RKO (cell line): Measurements from ENCODE around the gene CUX1.

Experiments
- DNase-seq: peaks from one replicate; pipeline ENCODE4 v3.0.0-alpha.2; 2016; ENCODE audit warnings: low spot score

The CUX1 gene

GRCh38 chr7:101893341-101894082, 76.1 kb downstream of the CUX1 start:
- no peak for DNase-seq

- no peak for DNase-seq
These were observed 78.9 kb downstream of the CUX1 start for GRCh38 chr7:101896316-101896715.

- DNase-seq, result no peak
These were observed 79.5 kb downstream of the CUX1 start for GRCh38 chr7:101896941-101897340.

GRCh38 chr7:101898106-101898505, 80.7 kb downstream of the CUX1 start:
- no peak for DNase-seq

- DNase-seq, result no peak
These were observed 82.2 kb downstream of the CUX1 start for GRCh38 chr7:101899616-101900015.

GRCh38 chr7:101900103-101900502, 82.7 kb downstream of the CUX1 start:
- no peak for DNase-seq

- no peak for DNase-seq
These were observed 84.5 kb downstream of the CUX1 start for GRCh38 chr7:101901661-101902491.

- no peak for DNase-seq
These were observed 85.5 kb downstream of the CUX1 start for GRCh38 chr7:101902680-101903514.

- no peak for DNase-seq
These were observed 86.1 kb downstream of the CUX1 start for GRCh38 chr7:101903515-101903868.

GRCh38 chr7:101904019-101904418, 86.6 kb downstream of the CUX1 start:
- no peak for DNase-seq

- DNase-seq, result no peak
These were observed 87.9 kb downstream of the CUX1 start for GRCh38 chr7:101905203-101905865.

GRCh38 chr7:101906291-101907240, 89.1 kb downstream of the CUX1 start:
- DNase-seq, result no peak

GRCh38 chr7:101910991-101911799, 93.8 kb downstream of the CUX1 start:
- no peak for DNase-seq

- DNase-seq, result no peak
These were observed 94.6 kb downstream of the CUX1 start for GRCh38 chr7:101911800-101912715.

- DNase-seq, result no peak
These were observed 95.3 kb downstream of the CUX1 start for GRCh38 chr7:101912716-101913110.

GRCh38 chr7:101913247-101913721, 95.9 kb downstream of the CUX1 start:
- no peak for DNase-seq

GRCh38 chr7:101913851-101914250, 96.4 kb downstream of the CUX1 start:
- DNase-seq, result no peak

GRCh38 chr7:101915000-101915399, 97.6 kb downstream of the CUX1 start:
- DNase-seq, result no peak
